ENCODE results near the gene BCORL1. TPM values are rescaled to one million over a fixed set of nuclear protein-coding genes. Genes with fewer than 3 reads are reported as not detected.

Gene BCORL1
- total RNA-seq, 1 donor from 2014 or later: 28.0 TPM

DNA sequence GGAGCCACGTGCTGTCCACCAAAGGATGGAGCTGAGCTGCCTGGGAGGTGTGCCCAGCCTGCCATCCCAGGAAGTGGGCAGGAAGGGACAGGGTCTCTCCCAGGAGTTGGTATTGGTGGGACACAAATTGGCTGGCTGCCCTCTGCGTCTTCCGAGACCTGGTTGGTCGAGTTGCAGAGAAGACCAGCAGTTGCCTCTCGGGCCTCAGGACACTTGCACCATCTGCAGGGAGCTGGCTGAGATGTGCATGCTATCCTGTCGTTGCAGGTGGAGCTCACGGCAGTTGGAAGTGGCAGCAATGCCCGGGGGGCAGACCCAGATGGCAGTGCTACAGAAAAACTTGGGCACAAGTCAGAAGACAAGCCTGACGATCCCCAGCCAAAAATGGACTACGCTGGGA is 30.2 kb downstream of the BCORL1 start:
- H3K27me3 Mint-ChIP-seq (ENCODE audit: low read depth): no peaks in the 10 kb centered on the region
- no peak overlapping the region for H3K4me3 Mint-ChIP-seq
- H3K27ac Mint-ChIP-seq: no peak overlapping the region
- H3K4me1 Mint-ChIP-seq: no peaks in the 10 kb centered on the region
- H3K9me3 Mint-ChIP-seq: no peaks in the 10 kb centered on the region
- TF ChIP-seq, protein P1, sequence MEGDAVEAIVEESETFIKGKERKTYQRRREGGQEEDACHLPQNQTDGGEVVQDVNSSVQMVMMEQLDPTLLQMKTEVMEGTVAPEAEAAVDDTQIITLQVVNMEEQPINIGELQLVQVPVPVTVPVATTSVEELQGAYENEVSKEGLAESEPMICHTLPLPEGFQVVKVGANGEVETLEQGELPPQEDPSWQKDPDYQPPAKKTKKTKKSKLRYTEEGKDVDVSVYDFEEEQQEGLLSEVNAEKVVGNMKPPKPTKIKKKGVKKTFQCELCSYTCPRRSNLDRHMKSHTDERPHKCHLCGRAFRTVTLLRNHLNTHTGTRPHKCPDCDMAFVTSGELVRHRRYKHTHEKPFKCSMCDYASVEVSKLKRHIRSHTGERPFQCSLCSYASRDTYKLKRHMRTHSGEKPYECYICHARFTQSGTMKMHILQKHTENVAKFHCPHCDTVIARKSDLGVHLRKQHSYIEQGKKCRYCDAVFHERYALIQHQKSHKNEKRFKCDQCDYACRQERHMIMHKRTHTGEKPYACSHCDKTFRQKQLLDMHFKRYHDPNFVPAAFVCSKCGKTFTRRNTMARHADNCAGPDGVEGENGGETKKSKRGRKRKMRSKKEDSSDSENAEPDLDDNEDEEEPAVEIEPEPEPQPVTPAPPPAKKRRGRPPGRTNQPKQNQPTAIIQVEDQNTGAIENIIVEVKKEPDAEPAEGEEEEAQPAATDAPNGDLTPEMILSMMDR (IDR thresholded peaks at IDR 0.05; ENCODE audit: unreplicated experiment): no peak
- DNase-seq (ENCODE audit: low spot score in 2 of 2, unreplicated experiment in 2 of 2): no peak
- peaks cover 23% of the 10 kb centered on the region for H3K36me3 Mint-ChIP-seq

DNA sequence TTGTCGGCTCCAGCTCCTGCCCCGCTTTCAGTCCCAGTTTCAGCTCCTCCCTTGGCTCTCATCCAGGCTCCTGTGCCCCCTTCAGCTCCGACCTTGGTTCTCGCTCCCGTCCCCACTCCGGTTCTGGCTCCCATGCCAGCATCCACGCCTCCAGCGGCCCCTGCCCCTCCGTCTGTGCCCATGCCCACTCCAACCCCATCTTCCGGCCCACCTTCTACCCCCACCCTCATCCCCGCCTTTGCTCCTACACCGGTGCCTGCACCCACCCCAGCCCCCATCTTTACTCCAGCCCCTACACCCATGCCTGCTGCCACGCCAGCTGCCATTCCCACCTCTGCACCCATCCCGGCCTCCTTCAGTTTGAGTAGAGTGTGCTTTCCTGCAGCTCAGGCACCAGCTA is 31.2 kb downstream of the BCORL1 start:
- no peaks in the 10 kb centered on the region for H3K9me3 Mint-ChIP-seq
- H3K27me3 Mint-ChIP-seq (ENCODE audit: low read depth): no peaks in the 10 kb centered on the region
- no peak overlapping the region for H3K4me3 Mint-ChIP-seq
- no peak for DNase-seq (ENCODE audit: low spot score in 2 of 2, unreplicated experiment in 2 of 2)
- no peaks in the 10 kb centered on the region for H3K4me1 Mint-ChIP-seq
- H3K27ac Mint-ChIP-seq: no peak overlapping the region
- TF ChIP-seq, protein P1 (IDR thresholded peaks at IDR 0.05; ENCODE audit: unreplicated experiment): no peak
- H3K36me3 Mint-ChIP-seq: peaks cover 20% of the 10 kb centered on the region

DNA sequence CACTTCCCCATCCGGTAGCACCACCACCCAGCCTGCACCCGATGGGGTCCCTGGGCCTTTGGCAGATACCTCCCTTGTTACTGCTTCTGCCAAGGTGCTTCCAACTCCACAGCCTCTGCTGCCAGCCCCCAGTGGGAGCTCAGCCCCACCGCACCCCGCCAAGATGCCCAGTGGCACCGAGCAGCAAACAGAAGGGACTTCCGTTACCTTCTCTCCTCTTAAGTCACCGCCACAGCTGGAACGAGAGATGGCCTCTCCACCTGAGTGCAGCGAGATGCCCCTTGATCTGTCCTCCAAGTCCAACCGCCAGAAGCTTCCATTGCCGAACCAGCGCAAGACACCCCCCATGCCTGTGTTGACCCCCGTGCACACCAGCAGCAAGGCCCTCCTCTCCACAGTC is 31.9 kb downstream of the BCORL1 start:
- H3K9me3 Mint-ChIP-seq: no peaks in the 10 kb centered on the region
- no peaks in the 10 kb centered on the region for H3K27me3 Mint-ChIP-seq (ENCODE audit: low read depth)
- no peak for DNase-seq (ENCODE audit: low spot score in 2 of 2, unreplicated experiment in 2 of 2)
- H3K27ac Mint-ChIP-seq: no peak overlapping the region
- H3K36me3 Mint-ChIP-seq: peaks cover 17% of the 10 kb centered on the region
- TF ChIP-seq, protein P1 (IDR thresholded peaks at IDR 0.05; ENCODE audit: unreplicated experiment): no peak
- H3K4me3 Mint-ChIP-seq: no peak overlapping the region
- H3K4me1 Mint-ChIP-seq: peaks cover 4% of the 10 kb centered on the region

DNA sequence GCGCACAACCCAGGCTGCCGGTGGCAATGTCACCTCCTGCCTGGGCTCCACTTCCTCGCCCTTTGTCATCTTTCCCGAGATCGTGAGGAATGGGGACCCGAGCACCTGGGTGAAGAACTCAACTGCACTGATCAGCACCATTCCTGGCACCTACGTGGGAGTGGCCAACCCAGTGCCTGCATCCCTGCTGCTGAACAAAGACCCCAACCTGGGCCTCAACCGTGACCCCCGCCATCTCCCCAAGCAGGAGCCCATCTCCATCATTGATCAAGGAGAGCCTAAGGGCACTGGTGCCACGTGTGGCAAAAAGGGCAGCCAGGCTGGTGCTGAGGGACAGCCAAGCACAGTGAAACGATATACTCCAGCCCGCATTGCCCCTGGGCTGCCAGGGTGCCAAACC is 32.3 kb downstream of the BCORL1 start:
- Mint-ChIP-seq H3K9me3 (no peaks in the 10 kb centered on the region), H3K4me1 (peaks cover 5% of the 10 kb centered on the region)

DNA sequence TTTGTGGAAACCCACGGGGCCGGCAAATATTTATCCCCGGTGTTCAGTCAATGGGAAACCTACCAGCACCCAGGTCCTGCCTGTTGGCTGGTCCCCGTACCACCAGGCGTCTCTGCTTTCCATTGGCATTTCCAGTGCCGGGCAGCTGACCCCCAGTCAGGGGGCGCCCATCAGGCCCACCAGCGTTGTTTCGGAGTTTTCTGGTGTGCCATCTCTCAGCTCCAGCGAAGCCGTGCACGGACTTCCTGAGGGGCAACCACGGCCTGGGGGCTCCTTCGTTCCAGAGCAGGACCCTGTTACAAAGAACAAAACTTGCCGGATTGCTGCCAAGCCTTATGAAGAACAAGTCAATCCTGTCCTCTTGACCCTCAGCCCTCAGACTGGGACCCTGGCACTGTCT is 32.7 kb downstream of the BCORL1 start:
- Mint-ChIP-seq H3K4me3 (no peak overlapping the region), H3K27me3 (ENCODE audit: low read depth) (no peaks in the 10 kb centered on the region), H3K27ac (no peak overlapping the region), H3K4me1 (peaks cover 5% of the 10 kb centered on the region), H3K36me3 (peaks cover 17% of the 10 kb centered on the region), H3K9me3 (no peaks in the 10 kb centered on the region)
- TF ChIP-seq, protein P1 (IDR thresholded peaks at IDR 0.05; ENCODE audit: unreplicated experiment): no peak
- no peak for DNase-seq (ENCODE audit: low spot score in 2 of 2, unreplicated experiment in 2 of 2)

More for the DNA sequence above, 32.3 kb downstream of the BCORL1 start:
- H3K36me3 Mint-ChIP-seq: peaks cover 17% of the 10 kb centered on the region
- no peak overlapping the region for H3K27ac Mint-ChIP-seq
- no peaks in the 10 kb centered on the region for H3K27me3 Mint-ChIP-seq (ENCODE audit: low read depth)
- DNase-seq (ENCODE audit: low spot score in 2 of 2, unreplicated experiment in 2 of 2): no peak
- TF ChIP-seq, protein P1 (IDR thresholded peaks at IDR 0.05; ENCODE audit: unreplicated experiment): no peak
- H3K4me3 Mint-ChIP-seq: no peak overlapping the region

DNA sequence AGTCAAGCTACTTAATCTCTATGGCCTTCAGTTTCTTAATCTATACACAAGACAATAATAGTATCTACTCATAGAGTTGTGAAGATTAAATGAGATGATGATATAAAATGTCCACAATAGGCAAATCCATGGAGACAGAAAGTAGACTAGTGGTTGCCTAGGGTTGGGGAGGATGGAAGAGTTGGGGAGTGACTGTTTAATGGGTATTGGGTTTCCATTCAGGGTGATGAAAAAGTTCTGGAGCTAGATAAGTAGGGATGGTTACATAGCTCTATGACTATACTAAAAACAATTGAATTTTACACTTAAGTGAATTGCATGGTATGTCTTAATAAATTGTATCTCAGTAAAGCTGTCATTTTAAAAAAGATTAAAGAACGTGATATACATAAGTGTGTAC is 35.7 kb downstream of the BCORL1 start:
- TF ChIP-seq, protein P1 (IDR thresholded peaks at IDR 0.05; ENCODE audit: unreplicated experiment): no peak
- H3K9me3 Mint-ChIP-seq: no peaks in the 10 kb centered on the region
- H3K27ac Mint-ChIP-seq: no peak overlapping the region
- no peak for DNase-seq (ENCODE audit: low spot score in 2 of 2, unreplicated experiment in 2 of 2)
- H3K27me3 Mint-ChIP-seq (ENCODE audit: low read depth): no peaks in the 10 kb centered on the region
- H3K4me3 Mint-ChIP-seq: no peak overlapping the region
- peaks cover 5% of the 10 kb centered on the region for H3K4me1 Mint-ChIP-seq
- peaks cover 21% of the 10 kb centered on the region for H3K36me3 Mint-ChIP-seq
